Stimulated activated CD4-positive, alpha-beta T cell treated with anti-CD3 and anti-CD28 coated beads, Interleukin-12 subunit alpha, Interleukin-12 subunit beta, amount 100 ng/mL, for 4 hours (primary cell): Measurements from ENCODE around the gene KCNT1.

Experiments
- DNase-seq: peaks from one replicate; pipeline ENCODE4 v3.0.0-alpha.2; 2020

KCNT1 gene

DNA sequence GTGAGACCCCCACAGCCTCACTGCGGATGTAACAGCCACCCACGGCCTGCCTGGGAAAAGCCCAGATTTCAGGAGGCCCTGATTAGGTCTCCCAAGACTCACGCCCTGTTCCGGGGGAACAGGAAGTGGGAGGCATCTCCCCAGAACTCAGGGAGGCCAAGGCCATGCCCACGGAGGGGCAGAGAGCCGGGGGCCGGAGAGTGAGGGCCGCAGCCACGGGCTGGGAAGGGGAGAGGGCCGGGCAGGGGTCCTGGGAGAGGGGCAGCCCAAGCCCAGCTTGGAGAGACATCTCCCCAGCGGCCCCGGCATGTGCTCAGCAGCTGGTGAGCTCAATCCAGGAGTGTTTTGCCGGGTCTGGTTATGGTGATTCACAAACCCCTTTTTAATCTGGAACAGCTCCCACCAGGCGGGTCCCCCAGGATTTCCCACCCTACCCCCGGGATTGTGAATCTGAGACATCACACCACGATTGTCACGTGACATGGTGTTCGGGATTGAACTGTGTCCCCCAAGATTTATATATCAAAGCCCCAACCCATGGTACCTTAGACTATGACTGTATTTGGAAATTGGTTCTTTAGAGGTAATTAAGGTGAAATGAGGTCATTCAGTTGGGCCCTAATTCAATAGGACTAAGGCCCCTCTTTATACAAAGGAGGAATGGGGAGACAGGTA is 26.6 kb downstream of the KCNT1 start:
- DNase-seq = no peak

DNA sequence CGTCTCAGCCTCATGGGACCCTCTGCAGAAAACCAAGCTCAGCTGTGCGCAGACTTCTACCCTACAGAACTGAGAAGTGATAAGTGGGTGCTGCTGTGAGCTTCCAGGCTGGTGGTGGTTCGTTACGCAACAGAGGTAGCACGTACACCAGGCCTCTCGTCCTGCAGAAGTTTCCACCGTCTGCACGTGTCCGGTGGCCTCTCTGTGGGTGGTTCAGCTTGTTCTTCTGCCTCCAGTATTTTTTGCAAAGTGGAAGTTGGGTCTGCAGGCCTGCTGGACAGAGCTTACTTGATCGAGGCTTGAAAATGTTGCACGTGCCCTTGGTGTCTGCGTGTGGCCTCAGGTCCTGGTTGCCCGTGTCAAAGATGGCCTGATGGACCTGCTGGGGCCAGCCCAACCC is 27.5 kb downstream of the KCNT1 start:
- no peak for DNase-seq

DNA sequence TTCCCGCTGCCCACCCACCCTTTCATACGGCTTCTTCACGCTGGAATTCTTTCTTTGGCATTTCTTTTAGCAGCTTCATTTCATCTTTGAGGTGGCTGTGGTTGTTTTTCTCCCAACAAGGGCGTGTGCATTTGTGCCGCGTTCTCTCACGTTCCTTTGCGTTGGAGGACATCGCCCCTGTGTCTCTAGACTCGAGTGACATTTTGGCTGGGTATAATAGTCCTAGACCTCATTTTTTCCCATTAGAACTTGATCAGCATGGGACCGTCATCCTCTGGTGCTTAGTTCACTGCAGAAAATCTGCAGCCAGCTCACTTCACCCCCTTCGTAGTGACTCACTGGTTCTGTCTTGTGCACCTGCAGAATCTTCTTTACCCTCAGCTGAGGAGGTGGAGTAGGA is 29.5 kb downstream of the KCNT1 start:
- no peak for DNase-seq

DNA sequence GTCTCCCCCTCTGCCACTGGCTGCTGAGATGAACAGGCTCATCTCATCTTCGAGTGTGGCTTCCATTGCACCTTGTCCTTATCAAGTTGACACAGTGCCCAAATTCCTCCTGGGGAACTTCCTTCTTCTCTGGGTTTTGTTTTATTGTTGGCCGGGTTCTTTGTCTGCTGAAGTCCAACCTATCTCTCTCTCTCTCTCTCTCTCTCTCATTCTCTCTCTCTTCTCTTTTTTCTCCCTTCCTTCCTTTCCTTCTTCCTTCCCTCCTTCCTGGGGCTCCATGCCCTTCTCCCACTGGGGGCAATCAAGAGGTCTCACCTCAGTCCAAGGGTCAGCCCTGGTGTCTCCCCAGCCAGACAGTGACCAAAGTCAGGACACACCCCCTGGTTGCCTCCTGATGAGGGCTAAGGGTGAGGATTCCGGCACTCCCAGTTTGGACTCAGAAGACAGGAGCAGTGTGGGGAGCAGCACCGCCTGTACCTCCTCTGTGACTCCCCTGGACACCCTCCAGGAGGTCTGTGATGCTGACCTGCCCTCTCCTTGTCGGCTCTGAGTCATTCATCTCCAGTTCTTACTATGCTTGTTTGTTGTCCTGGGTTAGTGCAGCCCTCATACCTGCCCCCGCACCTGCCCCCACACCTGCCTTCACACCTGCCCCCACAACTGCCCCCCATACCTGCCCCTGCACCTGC is 30.7 kb downstream of the KCNT1 start:
- no peak for DNase-seq

DNA sequence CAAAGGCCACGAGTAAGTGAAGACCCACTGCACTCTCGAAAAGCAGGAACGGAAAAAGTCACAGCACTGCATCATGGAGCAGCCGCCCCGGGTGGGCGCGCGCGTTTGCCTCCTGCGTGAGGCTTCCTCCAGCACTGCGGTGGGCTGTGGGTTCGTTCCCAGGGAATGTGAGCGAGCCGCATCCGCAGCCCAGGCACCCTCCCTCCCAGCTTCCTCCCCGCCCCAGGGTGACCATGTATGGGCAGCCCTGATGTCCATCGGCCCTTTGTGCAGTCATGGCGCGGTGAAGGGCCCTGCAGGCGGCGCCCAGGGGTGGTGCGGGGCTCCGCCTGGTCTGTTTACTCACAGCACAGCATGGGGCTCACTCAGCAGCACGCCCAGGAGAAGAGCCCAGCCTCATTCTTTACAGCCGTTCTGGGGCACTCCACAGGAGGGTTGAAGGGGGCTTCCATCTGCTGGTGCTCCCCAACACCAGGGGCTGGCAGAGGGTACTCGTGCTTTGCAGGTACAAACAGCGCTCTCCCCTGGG is 32.7 kb downstream of the KCNT1 start:
- DNase-seq = no peak

DNA sequence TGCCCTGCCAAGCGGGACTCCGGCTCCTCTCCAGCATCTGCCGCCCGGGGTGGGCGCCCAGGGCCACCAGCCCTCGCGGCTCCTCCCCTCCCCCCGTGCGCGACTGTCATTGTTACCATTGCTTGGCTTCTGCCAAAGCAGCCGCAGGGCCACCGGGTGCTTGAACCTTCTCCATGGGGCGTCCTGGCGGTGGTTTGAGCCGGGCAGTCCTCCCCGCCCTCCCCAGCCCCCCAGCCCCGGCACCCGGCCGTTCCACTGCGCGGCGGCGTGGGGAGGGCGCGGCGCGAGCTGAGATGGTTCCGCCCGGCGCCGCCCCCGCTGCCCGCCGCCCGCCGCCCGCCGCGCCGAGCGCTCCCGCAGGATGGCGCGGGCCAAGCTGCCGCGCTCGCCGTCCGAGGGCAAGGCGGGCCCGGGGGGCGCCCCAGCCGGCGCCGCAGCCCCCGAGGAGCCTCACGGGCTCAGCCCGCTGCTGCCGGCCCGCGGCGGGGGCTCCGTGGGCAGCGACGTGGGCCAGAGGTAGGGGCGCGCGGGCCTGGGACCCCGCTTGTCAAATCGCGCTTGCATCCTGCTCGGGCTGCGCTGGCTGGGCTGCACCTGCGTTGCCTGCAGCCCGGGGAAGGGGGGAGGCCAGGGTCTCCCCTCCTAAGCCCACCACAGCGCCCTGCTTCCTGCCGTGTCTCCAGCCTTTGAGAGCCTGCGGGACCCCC is 34.4 kb downstream of the KCNT1 start:
- DNase-seq = no peak

DNA sequence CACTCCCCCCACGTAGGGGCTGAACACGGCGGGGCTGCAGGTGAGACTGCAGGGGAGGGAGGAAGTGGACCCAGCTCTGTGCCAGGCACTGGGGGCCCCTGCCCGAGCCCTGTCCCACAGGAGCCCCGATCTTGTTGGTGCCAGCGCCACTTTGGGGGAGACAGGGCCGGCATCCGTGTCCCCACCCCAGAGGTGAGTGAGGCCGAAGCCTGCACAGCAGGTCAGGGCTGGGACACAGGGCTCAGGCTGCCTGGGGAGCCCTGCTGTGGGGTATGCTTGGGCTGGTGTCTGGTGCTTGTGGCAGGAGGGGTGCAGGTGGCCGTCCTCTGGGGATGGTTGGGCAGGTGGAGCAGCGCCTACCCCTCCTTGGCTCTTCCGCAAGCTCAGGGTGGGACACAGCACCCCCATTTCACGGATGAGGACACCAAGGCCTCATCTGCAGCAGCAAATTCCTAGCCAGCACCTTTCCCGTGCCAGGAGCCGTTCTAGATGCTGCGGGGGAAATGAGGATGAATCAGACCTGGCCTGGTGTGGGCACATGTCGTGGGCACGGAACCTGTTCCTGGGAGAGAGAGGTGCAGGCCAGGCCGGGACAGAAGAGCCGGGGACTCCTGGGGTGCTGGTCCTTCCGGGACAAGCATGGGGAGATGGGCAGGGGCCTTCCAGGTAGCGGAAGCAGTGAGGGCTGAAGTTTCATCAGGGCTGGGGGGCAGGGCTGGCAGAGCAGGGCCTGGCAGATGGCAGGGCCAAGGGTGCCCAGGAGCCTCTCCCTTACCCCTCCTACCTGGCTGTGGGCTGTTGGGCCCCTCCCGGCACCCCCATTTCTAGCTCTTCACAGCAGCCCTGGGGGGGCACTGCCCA is 35.2 kb downstream of the KCNT1 start:
- DNase-seq = no peak

DNA sequence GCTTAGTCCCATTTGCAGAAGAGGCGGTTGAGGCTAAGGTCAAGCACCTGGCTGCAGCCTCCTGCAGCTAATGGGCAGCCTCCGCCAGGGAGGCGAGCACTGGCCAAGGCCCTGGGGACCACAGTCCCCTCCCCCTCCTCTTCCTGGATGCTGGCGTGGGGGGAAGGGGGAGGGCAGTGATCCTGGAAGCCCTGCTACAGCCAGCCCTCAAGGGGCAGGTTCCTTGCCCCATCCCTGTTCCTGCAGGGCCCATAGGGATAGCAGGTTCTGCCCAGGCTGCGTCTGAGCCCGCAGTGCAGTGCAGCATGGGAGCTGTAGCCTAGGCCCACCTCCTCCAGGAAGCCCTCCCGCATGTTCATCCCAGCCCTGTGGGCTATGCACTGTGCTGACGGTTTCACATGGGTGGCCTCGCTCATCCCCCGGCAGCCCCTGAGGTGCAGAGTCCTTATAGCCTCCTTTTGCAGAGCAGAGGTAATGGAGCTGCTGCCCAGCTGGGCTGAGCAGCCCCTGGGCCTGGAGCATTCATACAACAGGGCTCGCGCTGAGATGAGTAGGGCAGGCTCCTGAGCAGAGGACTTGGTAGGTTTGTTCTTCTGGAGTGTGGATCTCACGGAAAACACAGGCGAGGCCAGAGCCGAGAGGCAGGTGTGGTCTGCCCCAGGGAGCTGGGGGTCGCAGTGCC is 36.0 kb downstream of the KCNT1 start:
- DNase-seq = no peak

DNA sequence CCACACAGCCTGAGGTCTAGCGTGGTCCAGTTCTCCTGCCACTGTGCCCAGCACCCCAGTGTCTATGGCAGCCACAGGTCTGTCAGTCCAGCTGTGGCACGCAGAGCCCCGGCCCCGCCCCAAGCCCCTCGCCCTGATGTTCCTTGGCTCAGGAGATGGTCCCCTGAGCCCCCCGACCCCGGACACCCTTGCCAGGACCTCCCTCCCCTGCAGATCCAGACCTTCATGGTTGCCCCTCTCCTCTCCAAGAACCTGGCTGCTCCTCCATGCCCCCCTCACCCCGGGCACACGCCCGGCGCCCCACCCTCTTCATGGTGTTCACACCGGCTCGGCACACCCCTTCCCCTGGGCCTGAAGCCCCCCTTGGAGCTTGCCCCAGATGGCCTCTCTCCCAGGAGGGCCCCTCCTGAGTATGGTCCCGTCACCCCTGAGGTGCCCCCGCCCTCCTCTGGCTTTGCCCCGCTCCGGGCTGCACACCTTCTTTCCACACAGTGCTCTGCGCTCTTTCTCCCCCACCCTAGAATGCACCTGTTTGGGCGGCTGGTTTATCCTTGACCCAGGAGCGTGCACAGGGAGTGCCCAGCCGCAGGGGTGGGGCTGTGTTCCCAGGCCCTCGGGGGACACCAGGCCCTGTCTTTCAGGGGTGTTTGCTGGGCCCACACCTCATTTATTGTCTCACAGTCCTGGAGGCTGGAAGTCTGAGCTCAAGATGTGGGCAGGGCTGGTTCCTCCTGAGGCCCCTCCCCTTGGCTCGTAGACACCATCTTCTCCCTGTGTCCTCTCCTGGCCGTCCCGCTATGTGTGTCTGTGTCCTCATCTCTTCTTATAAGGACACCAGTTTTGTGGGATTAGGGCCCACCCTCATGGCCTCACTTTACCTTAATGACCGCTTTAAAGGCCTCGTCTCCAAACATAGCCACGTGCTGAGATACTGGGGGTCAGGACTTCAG is 37.6 kb downstream of the KCNT1 start:
- DNase-seq = no peak

DNA sequence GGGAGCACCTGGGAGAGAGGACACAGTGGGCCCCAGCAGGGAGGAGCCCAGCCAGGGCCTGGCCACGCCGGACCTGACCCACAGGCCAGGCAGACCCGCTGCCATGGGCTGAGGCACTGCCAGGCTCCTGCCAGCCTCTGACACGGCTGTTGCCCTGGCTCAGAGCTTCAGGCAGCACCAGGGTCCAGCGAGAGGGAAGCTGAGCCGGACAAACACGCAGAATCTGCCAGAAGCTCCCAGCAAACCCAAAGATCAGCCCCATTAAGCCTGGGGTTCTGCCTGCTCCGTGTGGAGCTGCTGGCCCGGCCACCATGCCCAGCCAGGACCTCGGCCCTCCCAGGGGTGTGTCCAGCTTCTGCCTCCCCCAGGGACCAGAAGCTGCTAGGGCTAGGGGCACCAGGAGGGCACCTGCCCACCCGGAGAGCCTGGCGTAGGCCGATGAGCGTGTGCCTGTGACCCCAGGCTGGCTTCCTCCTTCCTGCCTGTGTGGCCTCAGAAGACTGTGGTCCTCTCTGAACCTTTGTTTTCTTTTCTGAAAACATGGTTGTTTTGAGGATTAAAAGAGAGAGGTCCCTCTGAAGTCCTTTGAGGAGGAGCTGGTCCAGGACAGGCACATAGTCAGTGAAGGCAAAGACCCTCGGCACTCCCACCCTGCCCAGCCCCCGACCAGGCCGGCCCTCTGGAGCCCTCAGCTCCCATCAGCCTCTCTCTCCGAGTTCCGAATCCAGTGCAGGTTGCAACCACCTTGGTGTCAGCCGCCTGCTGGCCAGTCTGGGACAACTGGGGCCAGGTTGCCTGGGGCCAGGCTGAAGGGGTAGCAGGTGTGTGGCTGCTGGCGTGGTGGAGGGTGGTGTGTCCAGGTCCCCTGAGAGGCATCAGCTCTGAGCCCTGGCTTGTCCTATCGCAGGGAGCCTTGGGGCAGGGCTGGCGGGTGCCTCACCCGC is 39.6 kb downstream of the KCNT1 start:
- no peak for DNase-seq

DNA sequence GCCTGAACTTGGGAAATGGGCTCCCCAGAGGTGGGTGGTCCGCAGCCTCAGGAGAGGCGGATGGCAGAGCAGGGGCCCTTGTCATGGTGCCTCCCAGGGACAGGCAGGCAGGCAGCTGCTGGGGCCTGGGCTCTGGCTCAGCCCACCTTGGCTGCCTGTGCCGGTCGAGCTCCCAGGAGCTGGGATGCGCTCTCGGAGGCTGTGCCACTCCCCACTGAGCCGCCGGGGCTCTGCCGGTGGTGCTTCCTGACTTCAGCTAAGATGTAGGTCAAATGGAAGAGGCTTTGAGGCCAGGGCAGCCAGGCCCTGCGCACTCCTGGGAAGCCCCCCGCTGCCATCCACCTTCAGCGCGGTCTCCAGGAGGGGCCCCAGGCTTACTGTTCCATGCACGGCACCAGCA is 41.0 kb downstream of the KCNT1 start:
- no peak for DNase-seq

DNA sequence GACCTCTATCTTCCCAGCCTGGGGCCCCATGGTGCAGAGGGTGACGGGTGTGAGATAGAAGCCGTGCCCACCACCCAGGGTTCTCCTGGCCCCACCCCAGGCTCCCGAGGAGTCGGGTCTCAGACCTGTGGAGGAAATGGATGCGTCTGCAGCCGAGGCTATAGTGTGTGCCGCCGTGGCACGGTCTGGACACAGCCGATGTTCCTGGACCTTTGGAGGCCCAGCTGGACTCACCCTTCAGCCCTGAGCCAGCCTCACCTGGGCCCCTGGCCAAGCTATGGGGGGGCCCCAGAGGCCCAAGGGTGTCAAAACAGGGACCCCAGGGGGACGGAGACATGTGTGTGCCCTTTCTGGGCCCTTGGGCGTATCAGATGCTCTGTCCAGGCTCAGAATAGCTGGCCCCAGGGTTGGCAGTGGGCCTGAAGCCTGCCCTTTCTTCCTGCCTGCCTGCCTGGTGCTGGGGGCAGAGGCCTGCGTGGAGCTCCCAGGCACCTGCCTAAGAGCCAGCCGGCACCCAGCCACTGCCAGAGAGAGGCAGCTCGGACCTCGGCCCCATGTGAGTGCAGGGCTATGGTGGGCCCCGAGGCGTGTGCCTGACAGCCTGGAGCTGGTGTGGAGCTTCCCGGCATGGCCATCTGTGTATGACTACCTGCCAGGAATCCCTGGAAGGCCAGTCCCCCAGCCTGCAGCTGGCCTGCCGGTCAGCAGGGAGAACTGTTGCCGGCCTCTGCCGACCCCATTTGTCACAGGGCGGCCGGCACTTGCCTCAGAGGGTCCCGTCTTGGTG is 41.8 kb downstream of the KCNT1 start:
- no peak for DNase-seq

DNA sequence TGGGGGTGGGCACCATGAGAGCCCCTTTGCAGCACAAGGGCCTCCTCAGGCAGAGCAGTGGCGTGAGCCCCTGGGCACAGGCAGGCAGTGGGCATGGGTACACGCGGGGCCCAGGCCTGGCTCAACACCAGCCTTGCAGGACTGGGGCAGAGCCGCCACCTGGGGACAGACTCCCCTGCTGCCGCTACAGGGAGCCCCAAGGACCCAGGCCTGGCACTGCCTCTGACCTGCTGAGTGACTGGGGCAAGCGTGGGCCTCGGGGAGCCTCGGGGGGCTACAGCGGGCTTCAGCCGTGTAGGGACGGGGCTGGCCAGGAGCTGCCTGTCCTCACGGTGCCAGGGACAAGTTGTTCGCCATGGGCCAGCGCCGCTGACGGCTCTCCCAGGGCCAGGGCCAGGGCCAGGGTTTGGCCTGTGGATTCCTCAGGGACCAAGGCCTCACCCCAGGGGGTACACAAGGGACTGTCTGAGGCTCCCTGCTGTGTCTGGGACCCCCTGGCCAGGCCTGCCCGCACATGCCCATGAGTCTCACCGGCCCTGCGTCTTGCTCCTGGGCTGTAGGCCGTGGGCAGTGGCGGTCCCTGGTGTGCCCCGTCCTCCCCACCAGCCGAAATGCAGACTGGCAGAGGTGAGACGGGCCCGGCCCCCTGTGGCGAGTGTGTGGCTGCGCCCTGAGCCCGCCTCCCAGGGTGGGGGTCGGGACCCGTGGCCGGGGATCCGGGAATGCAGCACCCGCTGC is 42.5 kb downstream of the KCNT1 start:
- no peak for DNase-seq

DNA sequence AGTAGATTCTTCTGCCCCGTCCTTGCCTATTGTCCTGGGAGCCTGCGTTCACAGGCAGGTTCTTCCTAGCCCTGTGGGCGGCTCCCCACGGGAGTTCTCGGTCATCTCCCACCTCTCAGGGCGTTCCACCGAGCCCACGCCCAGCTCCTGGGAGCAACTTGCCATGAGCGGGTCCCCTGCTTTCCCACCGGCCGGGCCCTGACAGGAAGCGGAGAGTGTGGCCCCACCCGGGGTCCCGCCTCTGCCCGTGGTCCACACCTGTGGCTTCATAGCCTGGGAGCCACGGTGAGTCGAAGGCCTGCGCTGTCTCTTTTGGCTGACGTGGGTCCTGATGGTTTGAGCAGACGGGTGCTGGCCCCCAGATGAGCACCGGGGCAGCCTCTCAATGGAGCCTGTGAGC is 43.2 kb downstream of the KCNT1 start:
- DNase-seq = no peak

DNA sequence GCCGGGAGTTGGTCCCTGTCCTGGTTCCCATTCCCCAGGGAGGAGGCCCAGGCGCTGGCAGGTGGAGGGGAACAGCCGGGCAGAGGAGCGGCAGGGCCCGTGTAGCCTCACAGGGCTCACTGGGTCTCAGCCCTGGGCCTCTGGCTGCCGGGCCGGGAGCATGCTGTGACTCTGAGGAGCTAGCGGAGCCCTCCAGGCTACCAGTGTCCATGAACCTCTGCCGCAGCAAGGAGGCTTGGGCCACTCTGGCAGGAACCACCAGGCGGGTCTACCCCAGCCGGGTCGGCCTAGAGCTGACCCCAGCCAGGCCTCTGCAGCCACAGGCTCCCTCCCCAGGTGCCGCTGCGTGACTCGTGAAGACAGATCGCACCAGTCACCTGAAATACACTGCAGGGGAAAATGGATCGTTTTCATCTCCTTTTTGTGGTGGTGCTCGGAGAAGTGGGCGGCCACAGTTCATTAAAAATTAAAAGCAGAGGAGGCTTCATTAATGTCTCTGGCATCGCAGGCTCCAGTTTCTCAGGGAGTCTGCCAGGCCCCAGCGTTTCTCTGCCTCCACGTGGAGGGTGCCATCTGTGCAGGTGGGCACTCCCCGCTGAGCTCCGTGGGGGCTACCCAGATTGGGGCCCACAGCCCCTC is 43.8 kb downstream of the KCNT1 start:
- no peak for DNase-seq

DNA sequence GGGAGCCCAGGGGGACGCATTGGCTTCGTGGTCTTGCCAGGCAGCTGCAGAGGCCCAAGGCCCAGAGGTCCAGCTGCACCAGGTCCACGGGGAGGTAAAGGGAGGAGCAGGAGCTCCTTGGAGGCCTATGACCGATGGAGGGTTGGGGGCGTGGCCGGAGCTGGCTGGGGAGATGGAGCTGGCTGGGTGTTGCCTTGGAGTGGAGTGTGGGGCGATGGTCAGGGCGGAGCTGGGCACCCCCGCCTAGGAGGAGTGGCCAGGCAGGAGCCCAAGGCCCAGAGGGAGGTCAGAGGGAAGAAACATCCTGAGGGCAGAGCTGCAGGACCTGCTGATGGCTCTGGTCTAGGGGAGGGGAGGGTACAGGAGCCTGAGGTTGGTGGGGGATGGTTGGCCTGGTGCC is 44.6 kb downstream of the KCNT1 start:
- DNase-seq = no peak

DNA sequence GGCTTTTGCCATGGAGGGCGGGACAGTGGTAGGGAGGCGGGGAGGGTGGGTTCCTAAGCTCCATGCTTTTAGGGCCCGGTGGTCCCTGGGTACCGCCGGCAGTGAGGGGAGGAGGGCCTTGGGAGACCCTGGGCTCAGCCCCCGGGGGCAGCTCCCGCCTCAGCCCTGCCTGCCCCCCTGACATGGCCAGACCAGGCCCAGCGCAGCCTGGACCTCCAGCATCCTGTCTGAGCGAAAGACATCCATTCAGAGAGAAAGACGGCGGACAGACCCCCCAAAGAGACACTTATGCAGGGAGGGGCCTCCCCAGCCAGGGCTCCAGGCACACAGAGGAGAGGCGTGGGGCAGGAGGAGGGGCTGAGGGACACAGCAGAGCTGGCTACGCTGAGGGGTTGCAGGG is 45.3 kb downstream of the KCNT1 start:
- no peak for DNase-seq

DNA sequence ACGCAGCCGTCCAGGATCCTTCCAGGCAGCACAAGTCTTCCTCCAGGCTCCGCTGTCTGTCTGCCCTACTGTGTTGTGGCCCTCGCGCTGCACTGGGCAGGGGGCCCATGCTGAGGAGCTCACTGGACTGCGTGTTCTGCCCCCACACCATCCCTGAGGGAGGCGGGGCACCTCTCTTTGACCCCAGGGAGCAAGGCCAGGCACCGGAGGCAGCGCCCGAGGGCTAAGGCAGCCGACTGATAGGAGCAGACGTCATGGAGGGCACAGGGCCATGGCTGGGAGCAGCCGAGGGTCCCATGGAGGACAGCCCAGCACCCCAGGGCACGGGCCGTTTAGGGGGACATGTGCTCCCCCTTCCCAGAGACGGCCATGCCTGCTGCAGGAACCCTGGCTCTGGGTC is 46.7 kb downstream of the KCNT1 start:
- no peak for DNase-seq
